DND-41 (cell line): ENCODE measurements around the gene GRK1.

Source experiments
- ATAC-seq: fragments of 200-7000 bp; cut with Tn5 transposase; 3 replicates; pipeline ENCODE4 v1.9.1; 2021; ENCODE audit warnings: low read depth; ENCODE audit not compliant: insufficient read depth
- DNase-seq: peaks from one replicate; pipeline ENCODE4 v3.0.0-alpha.2; 2020
- H2AFZ ChIP-seq: 2 replicates; pipeline ENCODE4 v1.6.0; 2012; ENCODE audit warnings: low read depth, low read length
- H3K27ac ChIP-seq: 2 replicates; pipeline ENCODE4 v1.5.1; 2012; ENCODE audit warnings: low read length, inconsistent platforms
- H3K27me3 ChIP-seq: fragments of 200-600 bp; sonication (generic); 2 replicates; pipeline ENCODE4 v1.6.0; 2012; ENCODE audit warnings: low read length, mild to moderate bottlenecking, inconsistent platforms; ENCODE audit not compliant: insufficient read depth, poor library complexity
- H3K36me3 ChIP-seq: 2 replicates; pipeline ENCODE4 v1.5.1; 2012; ENCODE audit warnings: low read length, inconsistent platforms; ENCODE audit not compliant: insufficient read depth
- H3K4me1 ChIP-seq: 2 replicates; pipeline ENCODE4 v1.5.1; 2012; ENCODE audit warnings: mild to moderate bottlenecking, low read length; ENCODE audit not compliant: insufficient read depth
- H3K4me2 ChIP-seq: 2 replicates; pipeline ENCODE4 v1.6.0; 2012; ENCODE audit warnings: mild to moderate bottlenecking, moderate library complexity, low read length, inconsistent platforms; ENCODE audit not compliant: insufficient read depth
- H3K4me3 ChIP-seq, 2 experiments: fragments of 200-600 bp in 1 of 2; shearing (Covaris generic) in 1 of 2; 2 replicates each; pipeline ENCODE4 v1.5.1; 2012 to 2016; ENCODE audit warnings: inconsistent platforms in 2 of 2, low read length in 2 of 2, mild to moderate bottlenecking in 2 of 2, low read depth in 1 of 2, moderate library complexity in 1 of 2
- H3K79me2 ChIP-seq: 2 replicates; pipeline ENCODE4 v1.6.0; 2012; ENCODE audit warnings: low read length, inconsistent platforms; ENCODE audit not compliant: insufficient read depth
- H3K9ac ChIP-seq: 2 replicates; pipeline ENCODE4 v1.6.0; 2012; ENCODE audit warnings: low read depth, mild to moderate bottlenecking, inconsistent platforms, low read length, moderate library complexity
- H3K9me3 ChIP-seq: 2 replicates; pipeline ENCODE4 v1.5.1; 2012; ENCODE audit warnings: low read length, moderate library complexity, mild to moderate bottlenecking, inconsistent platforms; ENCODE audit not compliant: insufficient read depth, severe bottlenecking
- H4K20me1 ChIP-seq: 2 replicates; pipeline ENCODE4 v1.6.0; 2012; ENCODE audit warnings: low read length; ENCODE audit not compliant: insufficient read depth
- EZH2 ChIP-seq: IDR thresholded peaks from 3 replicates; pipeline ENCODE4 v1.6.1; 2012; ENCODE audit warnings: borderline replicate concordance, low read depth, mild to moderate bottlenecking, moderate library complexity, low read length, inconsistent platforms; ENCODE audit not compliant: severe bottlenecking
- TF ChIP-seq, protein P1 (sequence below): IDR thresholded peaks from 2 replicates; pipeline ENCODE4 v1.5.1; 2012; ENCODE audit warnings: borderline replicate concordance, low read length, moderate library complexity, mild to moderate bottlenecking; ENCODE audit not compliant: poor library complexity, severe bottlenecking; ENCODE audit errors: extremely low read depth

The GRK1 gene

DNA sequence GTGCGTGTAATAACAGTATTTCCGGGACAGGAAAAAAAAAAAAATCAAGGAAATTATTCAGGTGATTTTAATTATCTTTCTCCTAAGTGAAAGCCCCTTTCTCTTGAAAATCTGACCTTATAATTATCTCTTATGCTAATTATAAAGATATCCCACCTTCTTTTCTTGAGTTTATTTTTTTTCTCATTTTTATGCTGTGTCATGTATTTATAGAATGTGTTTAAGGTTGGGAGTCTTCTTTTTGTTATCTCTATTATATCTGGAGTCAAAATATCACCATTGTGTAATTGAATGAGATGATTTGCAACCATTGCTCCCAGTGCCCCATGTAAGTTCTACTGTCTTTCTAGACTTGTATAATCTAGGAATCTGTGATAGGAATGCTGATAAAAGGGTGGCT lies 95.1 kb downstream of the GRK1 start:
- H4K20me1 ChIP-seq = no peaks in the 10 kb centered on the region; the same call in none of the 2 replicates
- no peak overlapping the region for H3K27ac ChIP-seq
- TF ChIP-seq EZH2 = no peak
- TF ChIP-seq, protein P1, sequence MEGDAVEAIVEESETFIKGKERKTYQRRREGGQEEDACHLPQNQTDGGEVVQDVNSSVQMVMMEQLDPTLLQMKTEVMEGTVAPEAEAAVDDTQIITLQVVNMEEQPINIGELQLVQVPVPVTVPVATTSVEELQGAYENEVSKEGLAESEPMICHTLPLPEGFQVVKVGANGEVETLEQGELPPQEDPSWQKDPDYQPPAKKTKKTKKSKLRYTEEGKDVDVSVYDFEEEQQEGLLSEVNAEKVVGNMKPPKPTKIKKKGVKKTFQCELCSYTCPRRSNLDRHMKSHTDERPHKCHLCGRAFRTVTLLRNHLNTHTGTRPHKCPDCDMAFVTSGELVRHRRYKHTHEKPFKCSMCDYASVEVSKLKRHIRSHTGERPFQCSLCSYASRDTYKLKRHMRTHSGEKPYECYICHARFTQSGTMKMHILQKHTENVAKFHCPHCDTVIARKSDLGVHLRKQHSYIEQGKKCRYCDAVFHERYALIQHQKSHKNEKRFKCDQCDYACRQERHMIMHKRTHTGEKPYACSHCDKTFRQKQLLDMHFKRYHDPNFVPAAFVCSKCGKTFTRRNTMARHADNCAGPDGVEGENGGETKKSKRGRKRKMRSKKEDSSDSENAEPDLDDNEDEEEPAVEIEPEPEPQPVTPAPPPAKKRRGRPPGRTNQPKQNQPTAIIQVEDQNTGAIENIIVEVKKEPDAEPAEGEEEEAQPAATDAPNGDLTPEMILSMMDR = no peak
- no peaks in the 10 kb centered on the region for H3K36me3 ChIP-seq
- H3K4me2 ChIP-seq = no peak overlapping the region
- H3K9ac ChIP-seq = no peak overlapping the region
- DNase-seq (no peak), ATAC-seq (no peak)
- H3K9me3 ChIP-seq = no peaks in the 10 kb centered on the region
- H3K79me2 ChIP-seq = no peaks in the 10 kb centered on the region
- no peak overlapping the region for H3K4me3 ChIP-seq
- H3K4me1 ChIP-seq = peaks cover 6% of the 10 kb centered on the region
- no peak overlapping the region for H2AFZ ChIP-seq
- H3K27me3 ChIP-seq = peaks cover 37% of the 10 kb centered on the region

DNA sequence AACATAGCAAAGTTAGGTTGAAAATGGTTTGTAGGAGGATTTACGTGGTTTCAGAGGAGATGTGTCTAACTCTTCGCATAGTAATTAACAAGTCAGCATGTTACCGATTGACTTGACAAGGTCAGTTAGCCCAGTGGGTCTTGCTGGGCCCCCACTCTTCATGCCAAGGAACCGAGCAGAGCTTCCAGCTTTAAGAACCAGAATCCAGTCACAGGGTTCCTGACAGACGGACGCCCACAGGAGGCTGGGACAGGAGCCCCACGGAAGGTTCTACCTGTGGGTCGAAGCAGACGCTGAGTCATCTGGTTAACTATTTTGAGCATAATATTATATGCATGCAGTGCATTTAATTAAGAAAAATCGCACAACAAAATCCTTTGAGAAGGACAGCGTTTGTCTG lies 95.5 kb downstream of the GRK1 start:
- Histone ChIP-seq H3K4me3 (no peak overlapping the region), H3K4me1 (peaks cover 6% of the 10 kb centered on the region), H3K27ac (no peak overlapping the region), H3K36me3 (no peaks in the 10 kb centered on the region), H4K20me1 (no peaks in the 10 kb centered on the region; the same call in none of the 2 replicates), H3K4me2 (no peak overlapping the region), H3K9ac (no peak overlapping the region), H3K9me3 (no peaks in the 10 kb centered on the region), H2AFZ (no peak overlapping the region), H3K27me3 (peaks cover 37% of the 10 kb centered on the region), H3K79me2 (no peaks in the 10 kb centered on the region)
- no peak for DNase-seq
- ATAC-seq = no peak
- TF ChIP-seq EZH2 = no peak
- TF ChIP-seq, protein P1 = no peak

DNA sequence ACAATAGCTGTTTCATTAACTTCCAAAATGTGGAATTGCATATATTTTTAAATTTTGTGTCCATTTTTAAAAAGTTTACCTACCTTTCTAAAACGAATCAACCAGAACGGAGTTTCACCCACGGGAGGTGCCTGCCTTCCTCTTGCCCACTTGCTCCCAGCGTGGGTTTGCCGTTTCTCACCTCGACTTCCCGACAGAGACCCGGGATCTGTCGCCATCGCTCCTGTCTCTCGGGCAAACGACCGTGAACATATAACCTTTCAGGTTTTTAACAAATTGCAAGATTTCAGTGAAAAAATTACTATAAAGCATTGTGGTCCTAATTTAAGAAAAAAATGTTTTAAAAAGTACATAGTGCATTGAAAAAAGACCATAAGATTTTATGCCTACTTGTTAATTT lies 96.2 kb downstream of the GRK1 start:
- no peak overlapping the region for H3K4me2 ChIP-seq
- peaks cover 6% of the 10 kb centered on the region for H3K4me1 ChIP-seq
- H3K9ac ChIP-seq = no peak overlapping the region
- no peak for ATAC-seq
- H3K4me3 ChIP-seq = no peak overlapping the region
- no peaks in the 10 kb centered on the region for H3K36me3 ChIP-seq
- TF ChIP-seq, protein P1 = no peak
- no peak for TF ChIP-seq EZH2
- H3K27me3 ChIP-seq = peaks cover 31% of the 10 kb centered on the region
- H3K9me3 ChIP-seq = no peaks in the 10 kb centered on the region
- H4K20me1 ChIP-seq = no peaks in the 10 kb centered on the region; the same call in none of the 2 replicates
- H3K27ac ChIP-seq = no peak overlapping the region
- no peak overlapping the region for H2AFZ ChIP-seq
- DNase-seq = no peak
- no peaks in the 10 kb centered on the region for H3K79me2 ChIP-seq

DNA sequence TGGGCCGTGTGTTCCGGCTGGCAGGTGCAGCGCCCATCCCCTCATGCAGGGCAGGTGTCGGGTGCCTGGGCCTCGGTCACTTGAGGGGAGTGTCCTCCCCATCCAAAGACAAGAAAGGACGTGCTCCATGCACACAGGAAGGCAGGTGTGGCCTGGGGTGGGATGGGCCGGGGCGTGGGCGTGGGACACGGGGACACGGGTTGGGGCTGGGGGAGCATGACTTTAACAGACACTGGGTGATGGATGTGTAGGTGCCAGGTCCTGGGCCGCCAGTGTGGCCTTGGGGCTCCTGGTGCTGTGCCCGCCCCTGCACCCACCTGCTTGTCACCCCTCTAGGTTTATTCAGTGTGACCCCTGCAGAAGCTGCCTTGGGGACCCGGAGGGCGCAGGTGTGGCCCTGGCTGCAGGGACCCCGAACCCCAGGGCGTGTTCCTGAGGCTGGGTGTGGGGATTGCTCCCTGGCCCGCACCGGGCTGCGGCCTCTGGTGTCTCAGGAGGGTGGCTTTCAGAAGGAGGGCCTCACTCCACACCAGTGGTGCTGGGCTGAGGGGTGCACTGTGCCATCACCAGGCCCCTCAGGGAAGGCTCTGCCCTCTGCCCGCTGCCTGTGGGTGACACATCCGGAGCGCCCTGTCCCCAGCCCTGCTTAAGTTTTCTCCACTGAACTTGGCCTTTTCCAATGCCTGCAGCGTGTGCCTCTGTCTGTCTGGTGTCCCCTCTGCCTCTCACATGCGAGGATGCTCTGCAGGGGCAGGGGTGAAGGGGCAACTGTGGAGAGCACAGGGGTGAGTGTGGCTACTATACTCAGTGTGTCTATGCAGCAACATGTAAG lies 97.2 kb downstream of the GRK1 start:
- Histone ChIP-seq H3K4me2 (no peak overlapping the region), H3K9ac (no peak overlapping the region)

More for the DNA sequence above, 97.2 kb downstream of the GRK1 start:
- no peak for TF ChIP-seq EZH2
- TF ChIP-seq, protein P1 = no peak
- Histone ChIP-seq H3K27ac (no peak overlapping the region), H3K4me1 (no peaks in the 10 kb centered on the region), H3K27me3 (peaks cover 25% of the 10 kb centered on the region), H3K4me3 (no peak overlapping the region), H2AFZ (no peak overlapping the region), H4K20me1 (peaks cover 3% of the 10 kb centered on the region), H3K36me3 (no peaks in the 10 kb centered on the region), H3K9me3 (no peaks in the 10 kb centered on the region), H3K79me2 (no peaks in the 10 kb centered on the region)
- ATAC-seq = no peak
- DNase-seq = no peak
